ENCODE results near the gene PAOX.

DNA sequence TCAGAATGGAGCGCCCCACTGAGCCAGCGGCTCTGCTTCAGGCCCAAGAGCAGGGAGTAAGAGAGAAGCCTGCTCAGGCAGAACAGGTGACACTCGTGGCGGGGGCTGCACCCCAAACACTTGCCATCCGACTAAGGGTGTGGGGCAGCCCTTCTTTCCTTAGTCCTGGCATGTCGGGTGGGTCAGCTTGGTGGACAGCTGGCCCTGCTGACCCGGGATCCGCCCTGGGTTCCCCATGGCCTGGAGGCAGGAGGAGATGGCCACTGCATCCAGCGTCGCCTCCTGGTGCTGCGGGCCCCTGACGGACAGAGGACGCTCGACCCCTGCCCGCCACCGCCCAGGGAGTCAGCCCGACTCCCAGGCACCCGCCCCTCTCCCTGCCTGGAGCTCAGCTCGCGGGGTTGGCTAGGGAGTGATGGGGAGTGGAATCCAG is 1.2 kb upstream of the PAOX start:
- no peak for TF ChIP-seq POLR2A (IDR thresholded peaks at IDR 0.05)
- TF ChIP-seq, protein P1, sequence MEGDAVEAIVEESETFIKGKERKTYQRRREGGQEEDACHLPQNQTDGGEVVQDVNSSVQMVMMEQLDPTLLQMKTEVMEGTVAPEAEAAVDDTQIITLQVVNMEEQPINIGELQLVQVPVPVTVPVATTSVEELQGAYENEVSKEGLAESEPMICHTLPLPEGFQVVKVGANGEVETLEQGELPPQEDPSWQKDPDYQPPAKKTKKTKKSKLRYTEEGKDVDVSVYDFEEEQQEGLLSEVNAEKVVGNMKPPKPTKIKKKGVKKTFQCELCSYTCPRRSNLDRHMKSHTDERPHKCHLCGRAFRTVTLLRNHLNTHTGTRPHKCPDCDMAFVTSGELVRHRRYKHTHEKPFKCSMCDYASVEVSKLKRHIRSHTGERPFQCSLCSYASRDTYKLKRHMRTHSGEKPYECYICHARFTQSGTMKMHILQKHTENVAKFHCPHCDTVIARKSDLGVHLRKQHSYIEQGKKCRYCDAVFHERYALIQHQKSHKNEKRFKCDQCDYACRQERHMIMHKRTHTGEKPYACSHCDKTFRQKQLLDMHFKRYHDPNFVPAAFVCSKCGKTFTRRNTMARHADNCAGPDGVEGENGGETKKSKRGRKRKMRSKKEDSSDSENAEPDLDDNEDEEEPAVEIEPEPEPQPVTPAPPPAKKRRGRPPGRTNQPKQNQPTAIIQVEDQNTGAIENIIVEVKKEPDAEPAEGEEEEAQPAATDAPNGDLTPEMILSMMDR (IDR thresholded peaks at IDR 0.05), result no peak
